Fibroblast of skin of right quadriceps (primary cell): ENCODE data around the gene B4GALT1.
"Not testable (repeated sequence)": the region's sequence is repeated elsewhere in the genome, so short reads cannot be mapped to it uniquely, and the experiment has no call there.

ENCODE experiments used
- DNase-seq: peaks from one replicate; pipeline ENCODE4 v3.0.0-alpha.2; 2013

The B4GALT1 gene

DNA sequence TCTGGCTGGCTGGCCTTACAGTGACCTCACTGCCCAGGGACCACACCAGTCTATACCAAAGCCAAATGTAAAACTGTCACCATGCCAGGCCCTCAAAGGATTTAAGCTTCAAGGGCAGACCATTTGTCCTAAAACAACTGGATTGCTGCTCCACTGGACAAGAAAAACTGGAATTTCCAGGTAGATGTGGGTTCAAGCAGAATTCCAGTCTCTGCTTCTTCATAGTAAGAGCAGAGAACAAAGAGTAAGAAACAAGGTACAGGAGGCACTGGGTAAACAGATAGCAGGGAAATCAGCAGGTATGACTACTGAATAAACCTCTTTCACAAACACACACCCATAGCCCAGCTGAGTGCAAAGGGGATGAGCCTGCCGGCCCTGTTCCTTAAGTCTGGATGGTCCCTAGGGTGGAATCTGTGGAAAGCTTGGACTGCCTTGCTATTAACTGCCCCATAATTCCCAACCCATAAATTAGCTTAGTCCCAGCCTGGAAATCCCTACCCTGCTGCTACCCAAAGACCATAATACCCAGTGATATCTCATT lies 5.5 kb downstream of the B4GALT1 start:
- DNase-seq: no peak

DNA sequence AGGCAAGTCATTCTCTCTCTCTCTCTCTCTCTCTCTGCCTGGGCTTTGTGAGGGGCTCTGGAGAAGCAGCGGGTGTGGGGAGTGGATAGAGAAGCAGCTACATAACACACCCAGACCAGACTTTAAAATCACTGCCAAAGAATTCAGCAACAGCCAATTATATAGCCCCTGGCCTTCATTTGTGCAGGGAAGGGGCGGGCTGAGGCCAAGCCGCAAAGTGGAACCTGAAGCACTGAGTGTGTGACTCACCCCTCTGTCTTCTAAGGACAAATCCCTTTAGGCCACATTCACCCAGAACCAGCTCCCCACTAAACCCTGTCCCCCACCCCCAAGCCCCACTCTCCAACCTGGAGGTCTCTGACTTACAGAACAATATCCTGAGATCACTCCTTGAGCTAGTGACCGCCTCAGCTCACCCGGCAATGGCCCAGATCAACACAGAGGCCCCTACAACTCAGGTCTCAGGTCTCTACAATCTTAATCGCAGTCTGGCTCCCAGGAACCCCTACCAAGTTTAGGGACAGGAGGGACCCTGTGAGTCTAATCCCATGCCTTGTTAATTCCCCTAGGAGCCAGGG lies 6.0 kb downstream of the B4GALT1 start:
- DNase-seq: peak; percentile 99

DNA sequence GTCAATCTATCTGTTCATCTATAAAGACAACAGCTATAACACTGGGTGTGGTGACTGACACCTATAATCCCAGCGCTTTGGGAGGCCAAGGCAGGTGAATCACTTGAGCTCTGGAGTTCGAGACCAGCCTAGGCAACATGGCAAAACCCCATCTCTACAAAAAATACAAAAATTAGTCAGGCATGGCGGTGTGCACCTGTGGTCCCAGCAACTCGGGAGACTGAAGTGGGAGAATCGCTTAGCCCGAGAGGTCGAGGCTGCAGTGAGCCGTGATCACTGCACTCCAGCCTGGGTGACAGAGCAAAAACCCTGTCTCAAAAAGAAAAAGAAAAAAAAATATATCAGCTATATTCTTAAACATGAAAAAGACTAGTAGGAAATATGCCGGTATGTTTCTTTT lies 6.7 kb downstream of the B4GALT1 start:
- DNase-seq: not testable (repeated sequence)

DNA sequence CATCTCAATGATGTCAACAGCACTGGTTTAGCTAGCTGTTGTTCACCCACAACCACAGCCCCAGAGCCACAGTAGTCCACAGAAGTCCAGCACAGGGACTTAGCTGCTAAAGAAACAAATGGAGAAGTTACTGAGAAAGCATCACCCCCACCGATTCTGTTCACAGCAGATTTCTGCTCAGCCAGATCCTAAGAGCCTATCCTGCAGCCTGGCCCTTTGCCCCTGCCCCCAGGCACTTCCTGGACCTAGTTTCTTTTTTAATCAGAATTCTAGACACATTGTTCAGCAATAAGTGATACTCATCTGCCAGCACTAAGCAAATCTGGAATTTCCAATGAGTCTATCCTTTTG lies 7.4 kb downstream of the B4GALT1 start:
- peak; percentile 63 for DNase-seq

DNA sequence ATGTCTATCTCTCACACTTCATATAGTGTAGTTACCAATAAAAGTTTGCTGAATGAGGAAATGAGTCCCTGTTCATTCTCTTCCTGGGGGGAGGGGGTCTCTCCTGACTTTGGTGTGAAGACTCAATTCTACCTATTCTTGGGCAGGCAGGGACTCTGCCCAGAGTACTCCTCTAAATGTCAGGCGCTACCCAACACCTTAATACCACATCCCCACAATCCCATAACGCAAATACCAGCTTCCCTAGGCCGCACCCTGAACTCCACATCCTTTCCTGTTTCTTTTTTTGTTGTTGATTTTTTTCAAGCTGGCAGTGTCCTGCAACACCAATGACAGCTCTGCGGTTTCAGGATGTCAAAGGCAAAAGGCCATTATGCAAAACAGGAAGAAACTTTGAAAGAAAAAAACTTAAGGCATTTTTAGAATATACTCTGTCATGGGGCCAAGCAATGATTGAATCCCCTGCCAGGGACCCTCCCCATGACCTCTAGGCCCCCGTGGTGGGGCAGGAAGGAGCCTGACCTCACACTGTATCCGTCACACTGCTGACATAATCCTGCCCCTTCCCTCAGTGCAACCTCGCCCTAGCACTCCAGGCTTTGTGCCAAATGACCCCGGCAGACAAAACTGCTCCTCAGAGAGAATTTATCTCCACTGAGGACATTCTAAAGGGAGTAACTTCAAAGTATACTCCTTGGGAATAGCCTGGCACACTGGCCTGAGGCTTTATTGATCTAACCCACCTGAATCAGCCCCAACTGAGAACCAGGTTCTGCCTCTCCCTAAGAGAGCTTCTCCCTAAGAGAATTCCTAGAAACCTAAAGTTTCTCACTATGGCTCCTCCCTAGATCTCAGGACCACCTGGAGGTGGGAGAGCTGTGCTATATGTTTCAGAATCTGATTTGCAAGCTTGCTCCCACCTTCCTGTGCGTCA lies 8.0 kb downstream of the B4GALT1 start:
- DNase-seq: peak; percentile 40

DNA sequence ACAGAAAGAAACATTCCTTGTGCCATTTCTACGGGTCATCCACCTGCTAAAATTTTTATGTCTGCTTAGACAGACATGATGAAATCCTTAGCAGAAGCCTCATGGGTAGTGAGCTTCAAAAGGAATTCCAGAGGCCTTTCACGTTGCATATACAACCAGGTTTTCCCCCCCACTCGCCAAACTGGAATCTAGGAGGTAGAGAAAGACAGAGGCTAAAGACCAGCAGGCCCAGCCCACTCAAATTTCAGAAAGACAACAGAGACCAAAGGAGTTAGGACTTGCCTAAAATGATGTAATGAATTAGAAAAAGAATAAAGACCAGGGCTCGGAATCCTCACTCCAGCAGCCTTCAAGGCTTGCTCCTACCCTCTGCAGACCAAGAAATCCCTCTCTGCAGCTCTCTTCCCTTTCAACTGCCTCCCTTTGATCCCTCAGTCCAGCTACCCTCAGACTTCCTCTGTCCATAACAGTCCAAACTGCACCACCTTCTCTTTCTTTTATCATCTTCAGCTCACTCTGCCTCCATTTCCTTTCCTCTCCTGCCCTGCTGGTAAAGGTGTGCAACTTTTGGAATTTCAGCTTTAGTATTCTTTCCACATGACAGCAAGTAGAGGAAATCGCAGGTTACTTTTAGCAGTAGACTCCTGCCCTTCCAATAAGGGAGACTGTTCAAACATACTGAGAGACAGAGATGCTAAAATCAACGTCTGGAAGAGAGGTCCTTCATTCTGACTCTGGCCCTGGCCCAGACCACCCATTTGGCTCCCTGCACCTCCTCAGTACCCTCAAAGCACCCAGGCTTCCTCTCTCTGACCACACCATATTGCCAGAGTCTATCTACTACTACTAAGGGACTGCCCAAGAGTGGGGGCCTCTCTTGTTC lies 8.9 kb downstream of the B4GALT1 start:
- no peak for DNase-seq

DNA sequence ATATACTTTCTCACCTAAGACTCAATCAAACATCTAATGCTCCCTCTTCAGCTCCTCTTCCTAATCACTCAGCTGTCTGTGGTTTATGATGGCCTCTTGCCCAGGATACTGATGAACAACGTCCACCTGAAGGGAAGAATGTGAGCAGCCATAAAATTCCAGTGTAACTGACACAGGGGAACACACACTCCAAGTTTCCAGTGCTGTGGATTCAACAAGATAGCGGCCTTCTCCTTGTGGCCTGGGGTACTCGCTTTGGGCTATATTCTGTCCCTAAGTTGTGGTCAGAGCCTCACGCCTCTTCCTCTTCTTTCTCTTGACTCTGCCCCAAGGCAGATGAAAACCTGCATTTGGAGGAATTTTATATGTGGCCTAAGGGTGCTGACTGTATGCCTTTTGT lies 11.7 kb downstream of the B4GALT1 start:
- peak; percentile 43 for DNase-seq

DNA sequence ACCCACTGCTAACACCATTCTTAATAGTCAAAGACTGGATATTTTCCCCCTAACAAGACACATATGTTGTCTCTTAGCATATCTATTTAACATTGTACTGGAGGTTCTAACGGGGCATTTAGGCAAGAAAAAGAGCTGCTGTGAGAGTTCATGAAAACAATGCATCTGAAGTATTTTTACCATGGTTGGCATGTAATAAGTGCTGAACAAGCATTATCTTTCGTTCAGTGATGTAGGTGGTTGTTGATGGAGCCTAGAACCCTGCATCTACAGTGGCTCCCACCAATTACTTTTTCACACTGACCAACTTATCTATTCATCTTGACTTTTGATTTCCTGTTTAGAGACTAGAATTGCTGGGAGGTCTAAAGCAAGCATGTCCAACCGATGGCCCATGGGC lies 12.8 kb downstream of the B4GALT1 start:
- no peak for DNase-seq

DNA sequence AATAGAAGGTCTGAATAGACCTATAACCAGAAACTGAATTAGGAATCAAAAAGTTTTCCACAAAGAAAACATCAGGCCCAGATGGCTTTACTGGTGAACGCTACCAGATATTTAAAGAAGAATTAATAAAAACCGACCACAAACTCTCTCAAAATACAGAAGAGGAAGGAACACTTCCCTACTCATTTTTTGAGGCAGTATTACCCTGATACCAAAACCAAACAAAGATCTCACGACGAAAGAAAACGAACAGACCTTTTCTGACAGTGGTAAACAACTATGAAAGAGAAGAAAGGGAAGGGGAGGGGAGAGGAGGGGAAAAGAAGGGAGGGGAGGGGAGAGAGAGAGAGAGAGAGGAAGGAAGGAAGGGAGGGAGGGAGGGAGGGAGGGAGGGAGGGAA lies 13.5 kb downstream of the B4GALT1 start:
- no peak for DNase-seq

DNA sequence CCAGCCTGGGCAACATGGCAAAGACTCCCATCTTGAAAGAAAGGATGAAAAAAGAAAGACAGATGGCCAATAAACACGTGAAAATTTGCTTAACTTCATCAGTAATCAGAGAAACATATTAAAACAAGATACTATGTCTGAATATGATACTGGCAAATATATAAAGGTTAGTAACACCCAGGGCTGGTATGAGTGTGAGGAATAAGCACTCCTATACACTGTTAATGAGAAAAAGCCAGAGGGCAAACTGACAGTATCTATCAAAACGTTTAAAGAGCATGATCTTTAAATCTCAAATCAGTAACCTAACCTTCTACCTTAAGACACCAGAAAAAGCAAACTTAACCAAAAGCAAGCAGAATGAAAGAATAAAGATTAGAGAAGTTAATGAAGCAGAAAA lies 14.1 kb downstream of the B4GALT1 start:
- DNase-seq: no peak

DNA sequence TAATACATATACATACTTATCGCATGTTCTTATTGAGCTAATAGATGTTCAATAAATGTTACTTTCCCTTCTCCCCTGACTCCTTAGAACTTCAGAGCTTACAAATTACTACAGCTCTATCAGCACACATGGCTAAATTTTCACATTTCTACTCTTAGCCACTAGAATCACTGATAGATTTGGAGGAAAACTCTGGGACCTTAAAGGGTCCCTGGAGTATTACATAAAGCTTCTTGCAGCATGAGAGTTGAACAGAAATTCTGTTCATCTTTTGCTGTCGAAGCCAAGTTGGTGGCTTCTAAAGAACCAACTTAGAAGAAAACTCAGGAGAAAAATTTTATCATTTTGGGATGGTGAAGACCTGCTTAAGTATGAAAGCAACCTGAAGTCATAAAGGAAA lies 15.5 kb downstream of the B4GALT1 start:
- DNase-seq: no peak

DNA sequence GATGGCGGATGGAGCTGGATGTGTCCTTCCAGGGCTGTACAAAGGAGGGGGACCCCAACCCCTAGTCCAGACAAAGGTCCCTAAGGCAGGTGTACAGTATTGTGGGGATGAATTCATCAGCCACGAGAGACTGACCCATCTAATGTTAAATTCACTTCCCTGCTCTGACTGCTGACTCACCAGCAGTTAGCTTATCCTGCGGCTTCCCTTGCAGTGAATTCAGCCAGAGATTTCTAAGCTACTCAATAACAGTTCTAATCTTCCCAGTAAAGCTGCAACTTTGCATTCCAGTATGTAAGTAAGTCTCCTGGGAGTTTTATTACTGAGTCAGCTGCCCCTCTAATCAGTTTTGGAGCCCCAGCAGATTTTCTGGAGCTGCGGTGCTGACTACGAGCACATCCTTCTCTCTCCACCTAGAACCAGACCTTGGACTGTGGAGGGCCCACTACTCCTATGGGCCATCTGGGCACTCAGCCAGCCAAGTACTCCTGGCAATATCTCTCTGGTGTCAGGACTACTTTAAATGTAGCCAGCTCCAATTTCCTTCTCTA lies 16.1 kb downstream of the B4GALT1 start:
- peak; percentile 98 for DNase-seq

DNA sequence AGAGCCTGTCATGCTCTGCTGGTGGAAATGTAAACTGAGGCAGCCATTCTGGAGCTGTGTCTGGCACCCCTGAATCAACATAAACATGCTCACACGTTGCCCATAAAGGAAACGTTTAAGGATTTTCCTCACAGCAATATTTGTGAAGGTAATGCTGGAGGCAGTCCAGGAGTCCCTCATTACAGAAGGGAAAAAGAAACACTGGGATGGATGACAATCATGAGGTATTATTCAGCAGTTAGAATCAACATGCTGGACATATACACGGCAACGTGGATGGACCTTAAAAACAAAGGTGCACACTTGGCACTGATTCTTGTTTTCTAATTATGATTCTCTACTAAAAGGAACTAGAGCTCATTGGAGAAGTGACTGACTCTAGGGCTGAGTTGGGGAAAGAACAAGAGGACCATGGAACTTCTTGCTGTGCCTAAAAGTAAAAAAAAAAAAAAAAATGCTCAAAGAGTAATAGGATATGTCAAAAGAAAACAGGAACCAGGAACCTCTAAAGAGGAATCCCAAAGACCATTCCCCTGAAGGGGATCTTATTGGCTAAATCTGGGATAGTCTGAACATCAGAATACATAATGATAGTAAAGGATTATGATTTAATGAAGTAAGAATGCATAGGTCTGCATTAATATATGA lies 18.6 kb downstream of the B4GALT1 start:
- DNase-seq: no peak

DNA sequence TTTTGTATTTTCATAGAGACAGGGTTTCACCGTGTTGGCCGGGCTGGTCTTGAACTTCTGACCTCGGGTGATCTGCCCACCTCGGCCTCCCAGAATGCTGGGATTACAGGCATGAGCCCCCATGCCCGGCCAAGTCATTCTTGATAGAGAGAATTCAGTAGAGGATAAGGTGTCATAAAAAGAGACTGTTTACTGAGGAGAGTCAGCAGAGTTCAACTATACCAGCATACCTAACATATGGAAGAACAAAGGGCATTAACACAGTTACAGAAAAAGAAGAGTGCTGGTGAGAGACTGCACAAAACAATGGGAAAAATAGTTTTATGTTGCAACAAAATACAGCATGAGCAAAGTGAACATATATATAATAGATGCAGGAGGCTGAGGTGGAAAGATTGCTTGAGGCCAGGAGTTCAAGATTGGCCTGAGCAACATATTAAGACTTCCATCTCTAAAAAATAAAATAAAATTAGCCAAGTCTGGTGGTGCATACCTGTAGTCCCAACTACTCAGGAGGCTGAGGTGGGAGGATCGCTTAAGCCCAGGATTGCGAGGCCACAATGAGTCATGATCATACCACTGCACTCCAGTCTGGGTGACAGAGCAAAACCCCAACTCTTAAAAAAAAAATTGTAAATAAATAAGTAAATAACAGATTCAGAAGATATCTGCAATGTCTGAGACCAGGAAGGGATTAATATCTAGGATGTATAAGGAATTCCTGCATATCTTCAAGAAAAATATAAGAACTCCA lies 19.5 kb downstream of the B4GALT1 start:
- no peak for DNase-seq

DNA sequence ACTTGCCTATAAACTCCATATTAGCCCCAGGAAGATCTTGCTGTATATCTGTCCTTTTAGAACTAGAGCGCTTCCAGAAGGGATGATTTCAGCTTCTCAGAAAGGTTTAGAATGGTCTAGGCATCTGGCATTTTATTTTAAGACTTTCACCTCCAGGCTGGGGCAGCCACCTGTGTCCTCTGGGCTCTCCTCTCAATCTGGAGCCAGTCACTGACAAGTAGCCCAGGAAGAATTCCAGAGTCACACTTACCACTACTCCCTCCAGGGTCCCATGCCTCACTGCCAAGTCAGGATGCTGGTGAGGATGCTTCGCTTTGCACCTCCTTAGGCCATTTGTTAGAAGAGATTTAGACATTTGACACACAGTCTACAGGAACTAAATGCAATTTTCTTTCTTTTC lies 20.8 kb downstream of the B4GALT1 start:
- DNase-seq: no peak

DNA sequence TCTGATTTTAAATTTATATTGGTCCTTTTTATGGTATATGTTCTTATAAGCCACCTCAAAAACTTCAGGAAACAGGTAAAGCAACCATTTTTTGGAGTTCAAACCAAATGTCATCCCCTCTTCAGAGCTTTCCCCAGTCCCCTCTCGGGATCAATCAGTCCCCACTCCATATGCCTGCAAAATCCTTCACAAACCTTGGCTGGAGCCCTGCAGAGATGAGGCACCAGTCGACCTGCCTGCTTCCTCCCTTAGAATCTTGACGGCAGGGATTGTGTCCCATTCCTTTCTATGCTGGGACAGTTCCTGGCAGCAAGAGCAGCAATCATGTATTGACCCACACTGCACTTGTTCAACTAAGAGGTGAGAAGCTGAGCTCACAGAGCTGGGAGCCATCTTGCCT lies 22.6 kb downstream of the B4GALT1 start:
- no peak for DNase-seq

DNA sequence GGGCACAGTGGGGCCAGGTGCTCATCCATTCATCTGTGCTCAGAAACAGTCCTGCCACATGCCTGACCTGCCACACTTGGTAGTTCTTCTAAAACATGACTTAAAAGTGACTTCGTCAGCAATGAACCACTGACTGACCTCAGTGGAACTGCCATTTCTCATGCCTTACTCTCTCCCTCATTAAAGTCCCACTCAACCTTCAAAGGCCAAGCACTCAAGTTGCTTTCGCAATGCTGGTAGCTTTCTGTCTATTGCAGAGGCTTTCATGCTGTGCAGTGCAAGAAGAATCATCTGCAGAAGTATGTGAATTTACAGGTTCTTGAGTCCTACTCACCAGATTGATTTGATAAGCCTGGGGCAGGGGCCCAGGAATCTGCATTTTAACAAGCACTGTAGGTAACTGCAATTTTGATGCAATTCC lies 23.9 kb downstream of the B4GALT1 start:
- peak; percentile 67 for DNase-seq

DNA sequence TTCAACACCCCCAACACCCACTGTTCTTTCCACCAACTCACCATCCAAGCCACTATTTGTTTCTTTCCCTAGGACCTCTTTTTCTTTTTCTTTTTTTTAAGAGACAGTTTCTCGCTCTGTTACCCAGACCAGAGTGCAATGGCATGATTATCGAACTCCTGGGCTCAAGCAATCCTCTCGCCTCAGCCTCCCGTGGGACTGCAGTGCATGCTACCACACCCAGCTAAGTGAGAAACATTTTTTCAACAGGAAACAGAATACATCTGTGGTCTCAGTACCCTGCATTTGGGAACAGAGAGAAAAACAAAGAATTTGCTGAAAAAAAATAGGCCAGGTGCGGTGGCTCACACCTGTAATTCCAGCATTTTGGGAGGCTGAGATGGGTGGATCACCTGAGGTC lies 24.6 kb downstream of the B4GALT1 start:
- DNase-seq: no peak

DNA sequence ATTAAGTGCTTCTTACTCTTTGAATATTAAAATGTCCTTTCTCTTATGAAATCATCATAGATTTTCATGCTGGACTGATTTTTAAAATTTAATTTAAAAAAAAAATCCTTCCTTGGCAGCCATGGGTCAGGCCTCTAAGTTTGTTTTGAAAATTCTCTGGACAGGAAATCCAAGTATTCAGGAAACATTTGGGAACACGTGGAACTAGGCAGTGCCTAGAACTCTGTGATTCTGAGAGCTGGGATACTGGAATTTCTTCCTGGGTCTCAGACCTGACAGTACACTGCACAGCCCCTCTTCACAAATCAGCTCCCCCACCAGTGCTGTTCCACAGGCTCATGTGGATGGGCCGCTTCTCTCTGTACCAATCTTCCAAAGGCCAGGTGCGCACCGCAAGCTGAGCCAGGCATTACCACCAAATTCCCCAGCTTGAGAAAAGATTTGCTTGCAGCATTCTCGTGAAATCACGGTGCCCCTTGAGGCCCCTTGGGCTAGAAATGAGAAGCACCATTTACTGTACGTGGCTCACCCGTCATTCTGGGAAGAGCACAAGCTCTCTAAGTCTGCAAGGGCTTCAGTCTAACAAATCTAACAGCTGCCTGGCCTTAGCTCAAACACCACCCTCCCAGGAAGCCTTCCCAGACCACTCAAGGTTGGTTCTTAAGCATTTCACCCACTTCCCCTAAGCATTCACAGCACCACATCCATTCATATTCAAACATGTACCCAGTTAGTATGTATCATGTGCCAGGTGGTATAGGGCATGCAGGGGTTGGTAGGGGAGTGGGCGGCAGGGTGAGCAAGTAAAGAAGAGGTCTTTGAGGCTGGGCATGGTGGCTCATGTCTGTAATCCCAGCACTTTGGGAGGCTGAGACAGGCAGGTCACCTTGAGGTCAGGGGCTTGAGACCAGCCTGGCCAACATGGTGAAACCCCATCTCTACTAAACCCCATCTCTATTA lies 26.5 kb downstream of the B4GALT1 start:
- DNase-seq: no peak
